GM12864 (cell line): ENCODE data around the gene FCHSD2.
A peak's percentile ranks its signal among the peaks of the same experiment; 100 is the strongest.

ENCODE experiments used
- DNase-seq: peaks from one replicate; pipeline ENCODE4 v3.0.0-alpha.2; 2011; ENCODE audit warnings: low read depth
- H3K4me3 ChIP-seq: 2 replicates; pipeline ENCODE4 v1.5.1; 2011; ENCODE audit warnings: mild to moderate bottlenecking, low read depth, low read length, control low read depth
- CTCF ChIP-seq: IDR thresholded peaks from 2 replicates; pipeline ENCODE4 v1.5.1; 2011; ENCODE audit warnings: low read depth, mild to moderate bottlenecking, moderate library complexity, low read length, control low read depth, inconsistent platforms; ENCODE audit errors: missing control alignments

The FCHSD2 gene

GRCh38 chr11:73164803-73165540 is 22.9 kb upstream of the FCHSD2 start:
- no peak for DNase-seq
- no peak overlapping the region for H3K4me3 ChIP-seq
- no peak for TF ChIP-seq CTCF

- no peak for DNase-seq
- no peak overlapping the region for H3K4me3 ChIP-seq
- no peak for TF ChIP-seq CTCF
Measured at GRCh38 chr11:73163638-73164174, 21.6 kb upstream of the FCHSD2 start.

GRCh38 chr11:73162196-73162740 is 20.1 kb upstream of the FCHSD2 start:
- DNase-seq, result no peak
- no peak for TF ChIP-seq CTCF
- H3K4me3 ChIP-seq, result no peak overlapping the region

- no peak for DNase-seq
- no peak for TF ChIP-seq CTCF
- H3K4me3 ChIP-seq, result no peak overlapping the region
Measured at GRCh38 chr11:73160005-73160760, 18.1 kb upstream of the FCHSD2 start.

GRCh38 chr11:73159297-73159696 is 17.2 kb upstream of the FCHSD2 start:
- TF ChIP-seq CTCF, result no peak
- DNase-seq, result no peak
- H3K4me3 ChIP-seq, result no peak overlapping the region

- H3K4me3 ChIP-seq, result peak overlapping the region; percentile 46
- DNase-seq, result no peak
- TF ChIP-seq CTCF, result no peak
Measured at GRCh38 chr11:73158356-73159051, 16.4 kb upstream of the FCHSD2 start.
